Measurements from ENCODE around the gene SDK2. TPM values are rescaled to one million over a fixed set of nuclear protein-coding genes. Genes with fewer than 3 reads are reported as not detected.

Gene SDK2
- polyA plus RNA-seq, 1 of the 3 experiments (the other 2 are of a cell fraction) = 0.02 TPM

DNA sequence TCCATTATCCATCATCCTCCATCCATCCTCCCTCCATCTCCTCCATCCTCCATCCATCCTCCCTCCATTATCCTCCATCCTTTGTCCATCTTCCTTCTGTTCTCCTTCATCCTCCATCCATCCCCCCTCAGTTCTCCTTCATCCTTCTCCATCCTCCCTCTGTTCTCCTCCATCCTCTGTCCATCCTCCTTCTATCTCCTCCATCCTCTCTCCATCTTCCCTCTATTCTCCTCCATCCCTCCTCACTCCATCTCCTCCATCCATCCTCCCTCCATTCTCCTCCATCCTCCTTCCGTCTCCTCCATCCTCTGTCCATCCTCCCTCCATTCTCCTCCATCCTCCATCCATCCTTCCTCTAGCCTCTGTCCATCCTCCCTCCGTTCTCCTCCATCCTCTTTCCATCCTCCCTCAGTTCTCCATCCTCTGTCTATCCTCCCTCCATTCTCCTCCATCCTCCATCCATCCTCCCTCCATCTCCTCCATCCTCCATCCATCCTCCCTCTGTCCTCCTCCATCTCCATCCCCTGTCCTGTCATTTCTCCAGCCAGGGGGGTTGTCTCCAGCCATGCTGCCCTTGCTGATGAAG, 143.7 kb downstream of the SDK2 start:
- 6% methylated on average over 2 of the region's 2 CpGs for WGBS (ENCODE audit: low lambda C conversion rate)
- no peaks in the 10 kb centered on the region for H4K20me1 ChIP-seq (ENCODE audit: insufficient read depth)
- no peak overlapping the region for H3K4me2 ChIP-seq
- POLR2A ChIA-PET = no interaction called here
- H3F3A ChIP-seq (replicated peaks; ENCODE audit: insufficient read depth) = no peaks in the 10 kb centered on the region
- H3K27ac ChIP-seq (ENCODE audit: low read depth in 2 of 2, low read length in 1 of 2) = no peak overlapping the region
- no peak for DNase-seq
- no peaks in the 10 kb centered on the region for H3K9me2 ChIP-seq
- H3K4me1 ChIP-seq (ENCODE audit: control insufficient read depth in 1 of 2, insufficient read depth in 2 of 2, low read depth in 1 of 2, low read length in 1 of 2) = peaks cover 0 to 15% of the 10 kb centered on the region in 2 experiments; a peak in 1 of 4 replicates
- H3K9me3 ChIP-seq = no peaks in the 10 kb centered on the region
- H3K9ac ChIP-seq = no peak overlapping the region
- H3K36me3 ChIP-seq (replicated peaks in 1 of 2; ENCODE audit: control insufficient read depth in 1 of 2, insufficient read depth in 2 of 2, low read length in 1 of 2) = no peaks in the 10 kb centered on the region
- H3K27me3 ChIP-seq (ENCODE audit: insufficient read depth) = no peaks in the 10 kb centered on the region
- no peak overlapping the region for H3K4me3 ChIP-seq (ENCODE audit: low read depth in 2 of 2, low read length in 1 of 2)
- CTCF ChIA-PET = interaction anchor here (0.9 to 1.2 kb wide), 3 partner anchors 9 to 36 kb away, joined by 3 to 4 read pairs (median 3); no protein-coding TSS in a partner anchor
- TF ChIP-seq, protein P1, sequence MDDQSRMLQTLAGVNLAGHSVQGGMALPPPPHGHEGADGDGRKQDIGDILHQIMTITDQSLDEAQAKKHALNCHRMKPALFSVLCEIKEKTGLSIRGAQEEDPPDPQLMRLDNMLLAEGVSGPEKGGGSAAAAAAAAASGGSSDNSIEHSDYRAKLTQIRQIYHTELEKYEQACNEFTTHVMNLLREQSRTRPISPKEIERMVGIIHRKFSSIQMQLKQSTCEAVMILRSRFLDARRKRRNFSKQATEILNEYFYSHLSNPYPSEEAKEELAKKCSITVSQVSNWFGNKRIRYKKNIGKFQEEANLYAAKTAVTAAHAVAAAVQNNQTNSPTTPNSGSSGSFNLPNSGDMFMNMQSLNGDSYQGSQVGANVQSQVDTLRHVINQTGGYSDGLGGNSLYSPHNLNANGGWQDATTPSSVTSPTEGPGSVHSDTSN (IDR thresholded peaks at IDR 0.05) = no peak
- TF ChIP-seq SIN3A (IDR thresholded peaks at IDR 0.05; ENCODE audit: borderline replicate concordance, low read depth, low read length) (no peak), NFIC (IDR thresholded peaks at IDR 0.05; ENCODE audit: borderline replicate concordance) (no peak), MXI1 (IDR thresholded peaks at IDR 0.05; ENCODE audit: low read depth, low read length) (no peak), JUND (IDR thresholded peaks at IDR 0.05) (no peak), YY1 (IDR thresholded peaks at IDR 0.05; ENCODE audit: low read depth) (no peak), RFX5 (IDR thresholded peaks at IDR 0.05; ENCODE audit: low read length) (no peak), GABPA (IDR thresholded peaks at IDR 0.05; ENCODE audit: low read depth) (no peak), CHD2 (IDR thresholded peaks at IDR 0.05; ENCODE audit: low read length, partially characterized antibody) (no peak), EP300 (IDR thresholded peaks at IDR 0.05; ENCODE audit: borderline replicate concordance in 1 of 2, low read depth in 1 of 2, low read length in 1 of 2) (no peak), SMC3 (IDR thresholded peaks at IDR 0.05; ENCODE audit: low read depth, low read length) (no peak)
- TF ChIP-seq, protein P2, sequence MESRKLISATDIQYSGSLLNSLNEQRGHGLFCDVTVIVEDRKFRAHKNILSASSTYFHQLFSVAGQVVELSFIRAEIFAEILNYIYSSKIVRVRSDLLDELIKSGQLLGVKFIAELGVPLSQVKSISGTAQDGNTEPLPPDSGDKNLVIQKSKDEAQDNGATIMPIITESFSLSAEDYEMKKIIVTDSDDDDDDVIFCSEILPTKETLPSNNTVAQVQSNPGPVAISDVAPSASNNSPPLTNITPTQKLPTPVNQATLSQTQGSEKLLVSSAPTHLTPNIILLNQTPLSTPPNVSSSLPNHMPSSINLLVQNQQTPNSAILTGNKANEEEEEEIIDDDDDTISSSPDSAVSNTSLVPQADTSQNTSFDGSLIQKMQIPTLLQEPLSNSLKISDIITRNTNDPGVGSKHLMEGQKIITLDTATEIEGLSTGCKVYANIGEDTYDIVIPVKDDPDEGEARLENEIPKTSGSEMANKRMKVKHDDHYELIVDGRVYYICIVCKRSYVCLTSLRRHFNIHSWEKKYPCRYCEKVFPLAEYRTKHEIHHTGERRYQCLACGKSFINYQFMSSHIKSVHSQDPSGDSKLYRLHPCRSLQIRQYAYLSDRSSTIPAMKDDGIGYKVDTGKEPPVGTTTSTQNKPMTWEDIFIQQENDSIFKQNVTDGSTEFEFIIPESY (IDR thresholded peaks at IDR 0.05; ENCODE audit: borderline replicate concordance, low read depth) = no peak
- TF ChIP-seq, protein P3, sequence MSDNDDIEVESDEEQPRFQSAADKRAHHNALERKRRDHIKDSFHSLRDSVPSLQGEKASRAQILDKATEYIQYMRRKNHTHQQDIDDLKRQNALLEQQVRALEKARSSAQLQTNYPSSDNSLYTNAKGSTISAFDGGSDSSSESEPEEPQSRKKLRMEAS (IDR thresholded peaks at IDR 0.05; ENCODE audit: low read depth) = no peak
- no peaks in the 10 kb centered on the region for H3K79me2 ChIP-seq (ENCODE audit: insufficient read depth)
- no peak overlapping the region for H2AFZ ChIP-seq (ENCODE audit: low read depth)

DNA sequence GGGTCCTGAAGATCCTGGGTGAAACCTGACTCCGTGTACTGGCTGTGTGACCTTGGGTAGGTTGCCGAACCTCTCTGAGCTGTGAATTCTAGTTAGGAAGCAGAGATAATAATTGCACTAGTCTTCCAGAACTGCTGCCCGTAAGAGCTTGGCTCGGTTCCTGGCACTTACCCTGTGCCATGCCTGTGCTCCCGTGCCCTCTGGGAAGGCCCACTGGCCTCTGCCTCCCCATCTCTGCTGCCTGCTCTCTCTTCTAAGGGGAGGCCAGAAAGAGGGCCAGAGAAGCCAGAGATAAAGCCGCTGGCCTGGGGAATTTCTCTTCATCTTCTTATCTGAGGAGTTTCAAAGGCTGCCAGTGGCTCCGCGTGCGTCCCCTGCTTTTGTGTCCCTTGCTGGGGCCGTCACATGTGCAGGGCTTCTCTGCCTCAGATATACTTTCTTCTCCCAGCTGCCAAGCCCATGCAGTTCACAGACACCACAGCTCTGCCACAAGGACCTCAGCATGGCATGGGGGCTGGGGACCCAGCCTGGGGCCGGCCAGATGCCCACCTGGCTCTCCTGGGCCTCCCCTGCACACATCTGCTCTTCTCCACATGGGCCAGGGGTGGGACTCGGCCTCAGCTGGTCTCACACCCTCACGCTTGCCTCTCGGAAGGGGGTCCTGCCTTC, 145.2 kb downstream of the SDK2 start:
- Histone ChIP-seq H4K20me1 (ENCODE audit: insufficient read depth) (no peaks in the 10 kb centered on the region), H3F3A (replicated peaks; ENCODE audit: insufficient read depth) (no peaks in the 10 kb centered on the region), H2AFZ (ENCODE audit: low read depth) (no peak overlapping the region), H3K36me3 (replicated peaks in 1 of 2; ENCODE audit: control insufficient read depth in 1 of 2, insufficient read depth in 2 of 2, low read length in 1 of 2) (no peaks in the 10 kb centered on the region), H3K9ac (no peak overlapping the region), H3K27me3 (ENCODE audit: insufficient read depth) (no peaks in the 10 kb centered on the region), H3K27ac (ENCODE audit: low read depth in 2 of 2, low read length in 1 of 2) (no peak overlapping the region), H3K4me2 (no peak overlapping the region), H3K79me2 (ENCODE audit: insufficient read depth) (no peaks in the 10 kb centered on the region), H3K9me2 (no peaks in the 10 kb centered on the region), H3K9me3 (no peaks in the 10 kb centered on the region), H3K4me3 (ENCODE audit: low read depth in 2 of 2, low read length in 1 of 2) (no peak overlapping the region), H3K4me1 (ENCODE audit: control insufficient read depth in 1 of 2, insufficient read depth in 2 of 2, low read depth in 1 of 2, low read length in 1 of 2) (peaks cover 0 to 27% of the 10 kb centered on the region in 2 experiments; a peak in 1 of 4 replicates)
- peak; percentile 71 for DNase-seq
- TF ChIP-seq GABPA (IDR thresholded peaks at IDR 0.05; ENCODE audit: low read depth) (no peak), RCOR1 (IDR thresholded peaks at IDR 0.05; ENCODE audit: low read length) (peak; percentile 44; the same call in 1 of the 2 replicates)
- ChIA-PET CTCF (interaction anchor here (0.8 to 3.1 kb wide), 4 partner anchors 70 to 701 kb away, joined by 3 to 14 read pairs (median 4); no protein-coding TSS in a partner anchor), POLR2A (interaction anchor here (0.8 kb wide), 1 partner anchor 872 kb away, joined by 3 read pairs; no protein-coding TSS in a partner anchor)
- 32% methylated on average over 14 of the region's 14 CpGs for WGBS (ENCODE audit: low lambda C conversion rate)
